Measurements from ENCODE around the gene TREML4. TPM values are rescaled to one million over a fixed set of nuclear protein-coding genes. Genes with fewer than 3 reads are reported as not detected.

Gene TREML4
- total RNA-seq, 2 experiments from 2014 or later = not detected

DNA sequence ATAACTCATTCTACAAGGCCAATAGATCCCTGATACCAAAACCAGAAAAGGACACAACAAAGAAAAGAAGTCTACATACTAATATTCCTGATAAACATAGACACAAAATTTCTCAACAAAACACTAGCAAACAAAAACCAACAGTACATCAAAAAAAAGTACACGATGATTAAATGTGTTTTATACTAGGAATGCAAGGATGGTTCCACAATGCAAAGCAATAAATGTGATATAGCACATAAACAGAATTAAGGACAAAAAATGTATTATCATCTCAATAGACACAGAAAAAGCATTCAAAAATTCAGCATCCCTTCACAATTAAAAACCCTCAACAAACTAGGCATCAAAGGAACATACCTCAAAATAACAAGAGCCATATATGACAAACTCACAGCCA lies 35.1 kb downstream of the TREML4 start:
- TF ChIP-seq, protein P1, sequence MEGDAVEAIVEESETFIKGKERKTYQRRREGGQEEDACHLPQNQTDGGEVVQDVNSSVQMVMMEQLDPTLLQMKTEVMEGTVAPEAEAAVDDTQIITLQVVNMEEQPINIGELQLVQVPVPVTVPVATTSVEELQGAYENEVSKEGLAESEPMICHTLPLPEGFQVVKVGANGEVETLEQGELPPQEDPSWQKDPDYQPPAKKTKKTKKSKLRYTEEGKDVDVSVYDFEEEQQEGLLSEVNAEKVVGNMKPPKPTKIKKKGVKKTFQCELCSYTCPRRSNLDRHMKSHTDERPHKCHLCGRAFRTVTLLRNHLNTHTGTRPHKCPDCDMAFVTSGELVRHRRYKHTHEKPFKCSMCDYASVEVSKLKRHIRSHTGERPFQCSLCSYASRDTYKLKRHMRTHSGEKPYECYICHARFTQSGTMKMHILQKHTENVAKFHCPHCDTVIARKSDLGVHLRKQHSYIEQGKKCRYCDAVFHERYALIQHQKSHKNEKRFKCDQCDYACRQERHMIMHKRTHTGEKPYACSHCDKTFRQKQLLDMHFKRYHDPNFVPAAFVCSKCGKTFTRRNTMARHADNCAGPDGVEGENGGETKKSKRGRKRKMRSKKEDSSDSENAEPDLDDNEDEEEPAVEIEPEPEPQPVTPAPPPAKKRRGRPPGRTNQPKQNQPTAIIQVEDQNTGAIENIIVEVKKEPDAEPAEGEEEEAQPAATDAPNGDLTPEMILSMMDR (IDR thresholded peaks at IDR 0.05) = no peak
- ChIA-PET POLR2A (no interaction called here), CTCF (no interaction called here)
- H3K36me3 Mint-ChIP-seq (ENCODE audit: low read depth) = peaks cover 6% of the 10 kb centered on the region
- ATAC-seq (no peak), DNase-seq (no peak)
- no peak overlapping the region for H3K27ac Mint-ChIP-seq
- H3K4me3 Mint-ChIP-seq = no peak overlapping the region
- intact Hi-C loops (cut with micrococcal nuclease) = no loop called here
- no peaks in the 10 kb centered on the region for H3K4me1 Mint-ChIP-seq (ENCODE audit: low read depth)
- H3K9me3 Mint-ChIP-seq = peaks cover 35% of the 10 kb centered on the region
- H3K27me3 Mint-ChIP-seq = peaks cover 2% of the 10 kb centered on the region

DNA sequence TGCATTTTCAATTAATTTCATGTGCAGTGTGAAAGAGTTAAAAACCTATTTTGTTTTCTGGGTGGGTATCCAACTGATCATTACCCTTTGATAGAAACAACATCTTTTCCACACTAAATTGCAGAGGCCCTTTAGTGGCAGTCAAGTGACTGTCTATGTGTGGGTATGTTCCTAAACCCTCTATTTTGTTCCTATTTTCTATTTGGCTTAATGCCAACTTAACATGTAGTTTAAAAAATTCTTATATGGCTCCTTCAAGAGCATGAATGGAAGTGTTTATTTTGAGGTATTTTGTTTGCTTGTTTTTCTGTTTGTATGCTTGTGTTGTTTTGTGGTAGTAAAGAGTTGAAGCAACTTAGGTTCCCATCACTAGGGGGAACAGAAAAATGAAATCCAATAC lies 38.4 kb downstream of the TREML4 start:
- Mint-ChIP-seq H3K27me3 (no peaks in the 10 kb centered on the region), H3K4me1 (ENCODE audit: low read depth) (no peaks in the 10 kb centered on the region), H3K4me3 (no peak overlapping the region), H3K27ac (no peak overlapping the region), H3K9me3 (peaks cover 16% of the 10 kb centered on the region), H3K36me3 (ENCODE audit: low read depth) (peaks cover 6% of the 10 kb centered on the region)
- ChIA-PET CTCF (no interaction called here), POLR2A (no interaction called here)
- TF ChIP-seq, protein P1 (IDR thresholded peaks at IDR 0.05) = no peak
- DNase-seq = no peak
- intact Hi-C loops (cut with micrococcal nuclease) = no loop called here
- ATAC-seq = no peak

DNA sequence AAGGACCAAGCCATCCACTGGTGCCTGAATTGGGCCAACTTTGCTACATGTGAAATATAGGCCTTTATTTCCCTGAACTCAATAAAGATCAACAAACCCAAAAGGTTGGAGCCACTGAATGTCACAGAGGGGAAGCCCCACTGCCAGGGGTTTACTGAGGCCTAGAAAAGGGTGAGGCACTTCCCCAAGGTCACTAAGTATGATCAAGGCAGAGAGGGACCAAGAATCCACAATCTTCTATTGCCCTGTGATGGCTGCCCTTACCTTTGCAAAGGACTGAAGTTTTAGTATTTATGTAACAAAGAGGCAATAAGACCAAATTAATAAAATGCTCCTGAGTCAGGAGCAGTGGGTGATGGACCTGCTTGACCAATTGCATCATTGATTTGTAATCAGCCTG lies 40.3 kb downstream of the TREML4 start:
- POLR2A ChIA-PET = no interaction called here
- DNase-seq (no peak), ATAC-seq (no peak)
- TF ChIP-seq, protein P1 (IDR thresholded peaks at IDR 0.05) = no peak
- intact Hi-C loops (cut with micrococcal nuclease) = no loop called here
- H3K4me3 Mint-ChIP-seq = no peak overlapping the region
- peaks cover 4% of the 10 kb centered on the region for H3K4me1 Mint-ChIP-seq (ENCODE audit: low read depth)
- H3K36me3 Mint-ChIP-seq (ENCODE audit: low read depth) = no peaks in the 10 kb centered on the region
- H3K27ac Mint-ChIP-seq = no peak overlapping the region
- CTCF ChIA-PET = interaction anchor here (1.2 kb wide), 1 partner anchor 10 kb away, joined by 4 read pairs; no protein-coding TSS in a partner anchor
- H3K9me3 Mint-ChIP-seq = peaks cover 2% of the 10 kb centered on the region
- H3K27me3 Mint-ChIP-seq = no peaks in the 10 kb centered on the region

DNA sequence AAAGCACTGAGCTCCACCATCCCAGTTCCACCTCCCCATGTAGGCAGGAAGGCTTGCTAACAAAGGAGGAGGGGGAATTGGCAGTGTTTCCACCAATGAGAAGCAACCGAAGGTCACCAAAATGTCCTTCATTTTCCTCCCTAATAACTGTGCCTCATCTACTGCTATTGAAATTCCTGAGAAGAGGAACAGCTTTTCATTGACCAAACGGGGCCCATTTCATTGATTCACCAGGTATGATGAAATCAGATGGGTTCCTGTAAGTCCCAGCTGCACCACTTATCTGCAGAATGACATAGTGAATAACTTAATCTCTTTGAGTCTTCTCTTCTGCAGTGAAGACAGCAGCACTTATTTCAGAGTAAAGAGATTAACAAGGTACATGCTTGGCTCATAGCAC lies 41.0 kb downstream of the TREML4 start:
- Mint-ChIP-seq H3K4me3 (no peak overlapping the region), H3K27ac (no peak overlapping the region), H3K27me3 (no peaks in the 10 kb centered on the region), H3K36me3 (ENCODE audit: low read depth) (no peaks in the 10 kb centered on the region), H3K9me3 (no peaks in the 10 kb centered on the region), H3K4me1 (ENCODE audit: low read depth) (peaks cover 4% of the 10 kb centered on the region)
- intact Hi-C loops (cut with micrococcal nuclease) = no loop called here
- DNase-seq (no peak), ATAC-seq (no peak)
- CTCF ChIA-PET = interaction anchor here (1.2 kb wide), 1 partner anchor 9 kb away, joined by 4 read pairs; no protein-coding TSS in a partner anchor
- TF ChIP-seq, protein P1 (IDR thresholded peaks at IDR 0.05) = no peak
- POLR2A ChIA-PET = interaction anchor here (0.5 kb wide), 1 partner anchor 1786 kb away, joined by 4 read pairs; no protein-coding TSS in a partner anchor

DNA sequence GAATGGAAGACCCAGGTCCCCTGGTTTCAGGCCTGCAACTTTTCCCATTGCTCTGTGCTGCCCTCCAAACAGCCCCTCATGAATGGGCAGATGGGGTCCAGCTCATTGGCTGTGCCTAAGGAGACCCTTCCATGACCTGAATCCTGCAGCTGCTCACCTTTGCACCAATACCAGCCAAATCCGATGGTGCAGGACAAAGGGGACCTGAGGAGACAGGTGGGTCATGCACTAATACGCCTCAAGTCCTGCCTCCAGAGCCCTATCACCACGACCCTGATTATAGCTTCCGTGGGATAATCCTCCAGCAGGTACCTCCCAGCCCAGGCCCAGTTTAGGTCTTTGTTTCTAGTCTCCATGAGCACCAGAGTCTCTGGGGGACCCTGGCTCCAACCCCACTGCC lies 41.6 kb downstream of the TREML4 start:
- H3K27ac Mint-ChIP-seq = no peak overlapping the region
- H3K4me1 Mint-ChIP-seq (ENCODE audit: low read depth) = peaks cover 4% of the 10 kb centered on the region
- no peaks in the 10 kb centered on the region for H3K9me3 Mint-ChIP-seq
- intact Hi-C loops (cut with micrococcal nuclease) = no loop called here
- TF ChIP-seq, protein P1 (IDR thresholded peaks at IDR 0.05) = no peak
- no peak for ATAC-seq
- ChIA-PET CTCF (interaction anchor here (0.9 to 1.2 kb wide), 2 partner anchors 9 kb away, joined by 3 to 4 read pairs; no protein-coding TSS in a partner anchor), POLR2A (interaction anchor here (0.5 to 0.9 kb wide), 2 partner anchors 9 to 1786 kb away, joined by 4 read pairs; no protein-coding TSS in a partner anchor)
- H3K4me3 Mint-ChIP-seq = no peak overlapping the region
- no peaks in the 10 kb centered on the region for H3K36me3 Mint-ChIP-seq (ENCODE audit: low read depth)
- DNase-seq = no peak
- H3K27me3 Mint-ChIP-seq = no peaks in the 10 kb centered on the region

Data from activated CD8-positive, alpha-beta T cell treated with anti-CD3 and anti-CD28 coated beads for 36 hours (primary cell).